HCT116 (cell line): Measurements from ENCODE around the gene DEF6.

Experiments used
- SIN3A ChIP-seq: IDR thresholded peaks from 2 replicates; pipeline ENCODE4 v1.6.1; 2012; ENCODE audit warnings: low read depth
- TF ChIP-seq, protein P1 (sequence below), 3 experiments: fragments of 200-600 bp in 1 of 3; sonication (generic) in 1 of 3; IDR thresholded peaks in 2 of 3; conservative IDR thresholded peaks in 1 of 3; 2 replicates each; pipeline ENCODE4 v1.5.1; 2012 to 2017; ENCODE audit warnings: low read depth in 2 of 3, low read length in 2 of 3, antibody characterized with exemption in 1 of 3, borderline replicate concordance in 1 of 3, control low read depth in 1 of 3, mild to moderate bottlenecking in 1 of 3, mixed read lengths in 1 of 3, mixed run types in 1 of 3, moderate library complexity in 1 of 3; ENCODE audit not compliant: insufficient read depth in 1 of 3

DNA sequence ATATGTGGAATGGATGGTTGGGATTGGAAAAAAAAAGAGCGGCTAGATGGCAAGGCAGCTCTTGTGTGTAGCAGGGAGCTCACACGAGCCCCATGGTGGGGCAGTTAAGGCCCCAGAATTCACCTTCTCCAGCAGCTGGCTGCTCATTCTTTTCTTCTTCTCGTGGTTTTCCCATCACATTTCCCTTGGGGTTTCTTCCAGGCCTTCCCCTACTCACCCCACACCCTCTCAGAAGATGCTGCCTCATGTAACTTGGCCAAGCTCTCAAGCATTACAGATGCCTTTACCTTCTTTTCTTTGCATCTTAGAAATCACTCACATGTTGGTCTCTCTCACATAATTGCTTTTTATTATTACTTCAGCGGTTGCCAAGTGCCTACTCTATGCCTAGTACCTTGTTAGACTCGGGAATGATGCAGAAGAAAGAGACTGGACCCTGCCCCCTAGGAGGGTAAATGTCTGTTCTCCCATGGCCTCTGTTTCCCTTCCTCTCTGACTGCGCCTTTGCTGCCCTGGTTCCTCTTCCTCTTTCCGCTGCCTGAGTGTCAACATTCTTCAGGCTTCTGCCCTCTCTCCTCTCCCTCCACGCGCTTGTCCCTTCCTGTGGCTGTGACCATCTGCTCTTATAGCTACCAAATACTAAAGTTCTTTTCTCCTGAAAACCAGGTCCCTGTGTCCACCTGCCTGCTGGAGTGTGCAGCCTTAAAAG is 73.3 kb downstream of the DEF6 start:
- TF ChIP-seq, protein P1, sequence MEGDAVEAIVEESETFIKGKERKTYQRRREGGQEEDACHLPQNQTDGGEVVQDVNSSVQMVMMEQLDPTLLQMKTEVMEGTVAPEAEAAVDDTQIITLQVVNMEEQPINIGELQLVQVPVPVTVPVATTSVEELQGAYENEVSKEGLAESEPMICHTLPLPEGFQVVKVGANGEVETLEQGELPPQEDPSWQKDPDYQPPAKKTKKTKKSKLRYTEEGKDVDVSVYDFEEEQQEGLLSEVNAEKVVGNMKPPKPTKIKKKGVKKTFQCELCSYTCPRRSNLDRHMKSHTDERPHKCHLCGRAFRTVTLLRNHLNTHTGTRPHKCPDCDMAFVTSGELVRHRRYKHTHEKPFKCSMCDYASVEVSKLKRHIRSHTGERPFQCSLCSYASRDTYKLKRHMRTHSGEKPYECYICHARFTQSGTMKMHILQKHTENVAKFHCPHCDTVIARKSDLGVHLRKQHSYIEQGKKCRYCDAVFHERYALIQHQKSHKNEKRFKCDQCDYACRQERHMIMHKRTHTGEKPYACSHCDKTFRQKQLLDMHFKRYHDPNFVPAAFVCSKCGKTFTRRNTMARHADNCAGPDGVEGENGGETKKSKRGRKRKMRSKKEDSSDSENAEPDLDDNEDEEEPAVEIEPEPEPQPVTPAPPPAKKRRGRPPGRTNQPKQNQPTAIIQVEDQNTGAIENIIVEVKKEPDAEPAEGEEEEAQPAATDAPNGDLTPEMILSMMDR (IDR thresholded peaks at IDR 0.05 in 2 of 3, conservative IDR thresholded peaks at IDR 0.05 in 1 of 3; ENCODE audit: borderline replicate concordance in 1 of 3, insufficient read depth in 1 of 3, low read depth in 2 of 3, low read length in 2 of 3): no peak
- no peak for TF ChIP-seq SIN3A
